ENCODE measurements around the gene GTF3C5.

- no peak for TF ChIP-seq EZH2phosphoT487 (IDR thresholded peaks at IDR 0.05; ENCODE audit: borderline replicate concordance)
- TF ChIP-seq, protein P1, sequence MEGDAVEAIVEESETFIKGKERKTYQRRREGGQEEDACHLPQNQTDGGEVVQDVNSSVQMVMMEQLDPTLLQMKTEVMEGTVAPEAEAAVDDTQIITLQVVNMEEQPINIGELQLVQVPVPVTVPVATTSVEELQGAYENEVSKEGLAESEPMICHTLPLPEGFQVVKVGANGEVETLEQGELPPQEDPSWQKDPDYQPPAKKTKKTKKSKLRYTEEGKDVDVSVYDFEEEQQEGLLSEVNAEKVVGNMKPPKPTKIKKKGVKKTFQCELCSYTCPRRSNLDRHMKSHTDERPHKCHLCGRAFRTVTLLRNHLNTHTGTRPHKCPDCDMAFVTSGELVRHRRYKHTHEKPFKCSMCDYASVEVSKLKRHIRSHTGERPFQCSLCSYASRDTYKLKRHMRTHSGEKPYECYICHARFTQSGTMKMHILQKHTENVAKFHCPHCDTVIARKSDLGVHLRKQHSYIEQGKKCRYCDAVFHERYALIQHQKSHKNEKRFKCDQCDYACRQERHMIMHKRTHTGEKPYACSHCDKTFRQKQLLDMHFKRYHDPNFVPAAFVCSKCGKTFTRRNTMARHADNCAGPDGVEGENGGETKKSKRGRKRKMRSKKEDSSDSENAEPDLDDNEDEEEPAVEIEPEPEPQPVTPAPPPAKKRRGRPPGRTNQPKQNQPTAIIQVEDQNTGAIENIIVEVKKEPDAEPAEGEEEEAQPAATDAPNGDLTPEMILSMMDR (conservative IDR thresholded peaks at IDR 0.05; ENCODE audit: low read length) = no peak
Measured at GRCh38 chr9:133045132-133045531, 14.3 kb downstream of the GTF3C5 start.

Measured in Loucy (cell line).